NAMALWA (cell line): ENCODE data around the gene GRXCR2.
A peak's percentile ranks its signal among the peaks of the same experiment; 100 is the strongest.
"Not testable (repeated sequence)": the region's sequence is repeated elsewhere in the genome, so short reads cannot be mapped to it uniquely, and the experiment has no call there.

Source experiments
- DNase-seq: peaks from one replicate; pipeline ENCODE4 v3.0.0-alpha.2; 2015; ENCODE audit warnings: low spot score

The GRXCR2 gene

GRCh38 chr5:145874765-145875164 lies 2.0 kb upstream of the GRXCR2 start:
- no peak for DNase-seq

DNA sequence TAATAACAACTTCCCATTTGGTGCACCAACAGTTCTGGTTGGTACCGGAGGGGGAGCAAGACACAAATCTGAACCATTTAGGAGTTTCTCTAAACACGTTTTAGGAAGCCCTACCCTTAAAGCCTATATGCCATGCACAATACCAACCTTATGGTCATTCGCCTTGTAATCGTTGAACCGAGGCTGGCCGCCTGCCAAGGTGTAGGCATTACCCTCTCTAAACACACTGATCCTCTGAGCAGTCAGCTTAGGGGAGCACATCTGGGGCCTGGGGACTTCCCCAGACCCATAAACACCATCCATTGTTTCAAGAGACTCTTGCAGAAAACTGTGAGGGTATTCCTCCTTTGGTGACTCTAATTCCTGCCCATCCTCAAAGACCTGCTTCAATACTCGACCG lies 328 bp downstream of the GRXCR2 start:
- no peak for DNase-seq

DNA sequence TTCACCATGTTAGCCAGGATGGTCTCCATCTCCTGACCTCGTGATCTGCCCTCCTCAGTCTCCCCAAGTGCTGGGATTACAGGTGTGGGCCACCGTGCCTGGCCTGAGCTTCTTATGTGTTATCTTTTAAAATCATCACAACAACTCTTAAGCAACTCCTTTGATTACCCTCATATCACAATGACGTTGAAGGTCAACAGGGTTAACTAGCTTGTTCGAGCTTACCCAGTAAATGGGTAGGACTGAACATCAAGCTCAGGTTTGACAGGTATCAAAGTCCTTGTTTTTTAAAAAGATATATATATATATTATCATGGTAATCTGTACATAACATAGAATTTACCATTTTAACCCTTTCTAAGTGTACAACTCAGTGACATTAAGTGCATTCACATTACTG lies 3.1 kb downstream of the GRXCR2 start:
- DNase-seq, result no peak

- DNase-seq, result no peak
These were observed 5.0 kb downstream of the GRXCR2 start for GRCh38 chr5:145867806-145868205.

GRCh38 chr5:145864432-145864831 lies 8.4 kb downstream of the GRXCR2 start:
- not testable (repeated sequence) for DNase-seq

- DNase-seq, result no peak
These were observed 9.8 kb downstream of the GRXCR2 start for GRCh38 chr5:145863003-145863402.

DNA sequence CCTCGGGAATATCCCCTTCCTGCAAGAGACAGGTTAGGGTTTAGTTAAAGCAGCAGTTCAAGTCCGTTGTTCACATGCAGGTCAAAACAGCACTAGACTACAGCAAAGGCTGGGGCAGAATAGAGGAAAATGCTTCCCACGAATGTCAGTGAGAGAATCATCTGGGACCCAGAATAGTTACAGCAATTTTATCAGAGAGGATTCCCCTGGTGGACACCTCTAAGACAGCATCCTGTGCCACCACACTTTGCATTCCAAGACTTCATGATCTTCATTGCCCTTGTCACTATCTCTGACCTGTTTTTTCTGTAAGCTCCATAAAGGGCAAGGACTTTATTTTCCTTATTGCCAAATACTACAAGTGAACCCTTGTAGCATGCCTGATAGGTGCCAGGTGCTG lies 12.9 kb downstream of the GRXCR2 start:
- DNase-seq, result peak; percentile 7

DNA sequence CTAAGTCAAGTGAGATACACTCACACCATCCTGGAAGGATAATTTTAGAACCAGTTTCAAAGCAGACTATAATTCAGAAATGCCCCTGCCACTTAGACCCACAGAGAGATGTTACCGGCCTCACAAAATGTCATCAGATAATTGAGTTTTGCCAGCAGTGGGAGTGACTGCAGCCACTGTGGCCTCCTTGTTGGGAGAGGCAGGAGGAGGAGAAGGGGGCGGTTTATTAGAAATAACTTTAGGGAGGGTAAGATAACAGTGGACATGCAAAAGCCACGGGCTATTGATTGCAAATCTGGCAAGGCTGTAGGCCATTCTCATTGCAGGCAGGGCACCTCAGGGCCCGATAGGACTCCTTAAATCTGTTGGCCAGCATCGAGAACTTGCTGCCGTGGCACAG lies 13.4 kb downstream of the GRXCR2 start:
- no peak for DNase-seq

- DNase-seq, result no peak
These were observed 13.9 kb downstream of the GRXCR2 start for GRCh38 chr5:145858959-145859358.

GRCh38 chr5:145856285-145856818 lies 16.5 kb downstream of the GRXCR2 start:
- DNase-seq, result no peak

- no peak for DNase-seq
These were observed 17.0 kb downstream of the GRXCR2 start for GRCh38 chr5:145855763-145856267.

GRCh38 chr5:145854651-145855258 lies 18.1 kb downstream of the GRXCR2 start:
- no peak for DNase-seq

GRCh38 chr5:145853781-145854376 lies 18.9 kb downstream of the GRXCR2 start:
- DNase-seq, result no peak

GRCh38 chr5:145852990-145853389 lies 19.8 kb downstream of the GRXCR2 start:
- no peak for DNase-seq

GRCh38 chr5:145848854-145849253 lies 24.0 kb downstream of the GRXCR2 start:
- no peak for DNase-seq

- DNase-seq, result no peak
These were observed 25.0 kb downstream of the GRXCR2 start for GRCh38 chr5:145847499-145848497.

DNA sequence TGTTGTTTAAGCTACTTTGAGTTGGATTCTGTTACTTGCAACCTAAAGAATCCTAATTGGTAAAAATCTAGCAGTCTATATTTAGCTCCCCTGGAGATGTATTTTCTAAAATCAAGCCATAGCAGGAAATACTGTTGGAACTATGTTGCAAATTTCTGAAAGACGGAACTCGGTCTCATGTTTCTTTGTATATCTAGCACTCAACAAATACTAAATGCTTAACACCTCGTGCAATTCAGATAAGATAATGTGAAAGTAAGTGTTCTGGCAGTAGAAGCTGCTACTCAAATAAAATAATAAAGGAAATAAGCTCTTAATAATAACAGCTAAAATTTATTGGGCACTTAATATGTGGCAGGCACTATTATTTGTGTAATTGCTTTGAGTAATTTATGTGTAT lies 26.7 kb downstream of the GRXCR2 start:
- DNase-seq, result no peak

- DNase-seq, result no peak
These were observed 31.5 kb downstream of the GRXCR2 start for GRCh38 chr5:145841299-145841698.

- no peak for DNase-seq
These were observed 32.2 kb downstream of the GRXCR2 start for GRCh38 chr5:145840458-145841132.

GRCh38 chr5:145838276-145838675 lies 34.5 kb downstream of the GRXCR2 start:
- no peak for DNase-seq

GRCh38 chr5:145836241-145836640 lies 36.6 kb downstream of the GRXCR2 start:
- DNase-seq, result not testable (repeated sequence)

- no peak for DNase-seq
These were observed 37.0 kb downstream of the GRXCR2 start for GRCh38 chr5:145835848-145836239.
